Tibial nerve (tissue), 4 donors: Measurements from ENCODE around the gene CTNND2.

Source experiments
- CTCF ChIP-seq, 5 experiments: fragments of 200-600 bp in 3 of 5; fragments of 450-650 bp in 2 of 5; sonication (generic) in 3 of 5; IDR thresholded peaks; one replicate each; pipeline ENCODE4 v1.5.1; 2016 to 2019; ENCODE audit warnings: antibody characterized with exemption in 5 of 5, mild to moderate bottlenecking in 3 of 5, moderate library complexity in 2 of 5
- EP300 ChIP-seq, 2 donors: sonication (generic); formaldehyde crosslinking; IDR thresholded peaks; one replicate each; pipeline ENCODE4 v1.6.1; 2017; ENCODE audit warnings: antibody characterized with exemption in 2 of 2, mild to moderate bottlenecking in 1 of 2

- TF ChIP-seq EP300 (IDR thresholded peaks at IDR 0.05) (no peak), CTCF (IDR thresholded peaks at IDR 0.05) (no peak)
Measured at GRCh38 chr5:11110128-11110527, 794.1 kb downstream of the CTNND2 start.
